Fibroblast of lung (primary cell): ENCODE results near the gene ZCRB1. TPM values are rescaled to one million over a fixed set of nuclear protein-coding genes. Genes with fewer than 3 reads are reported as not detected.
"Not testable (repeated sequence)": the region's sequence is repeated elsewhere in the genome, so short reads cannot be mapped to it uniquely, and the experiment has no call there.

Experiments
- DNase-seq, 2 donors: peaks; one replicate each; pipeline versions ENCODE4 v3.0.0 to v3.0.0-alpha.2; 2010; ENCODE audit warnings: low read depth in 2 of 2
- H2AFZ ChIP-seq: 2 replicates; pipeline ENCODE4 v1.5.1; 2012; ENCODE audit warnings: low read length, control low read depth, inconsistent platforms
- H3K27ac ChIP-seq: 2 replicates; pipeline ENCODE4 v1.5.1; 2011; ENCODE audit warnings: low read length, control low read depth; ENCODE audit not compliant: insufficient read depth
- H3K27me3 ChIP-seq: 2 replicates; pipeline ENCODE4 v1.5.1; 2011; ENCODE audit warnings: mild to moderate bottlenecking, low read length; ENCODE audit not compliant: control insufficient read depth, insufficient read depth
- H3K36me3 ChIP-seq: 2 replicates; pipeline ENCODE4 v1.5.1; 2011; ENCODE audit warnings: low read length; ENCODE audit not compliant: control insufficient read depth, insufficient read depth
- H3K4me1 ChIP-seq: 2 replicates; pipeline ENCODE4 v1.5.1; 2011; ENCODE audit warnings: low read length; ENCODE audit not compliant: control insufficient read depth, insufficient read depth; ENCODE audit errors: extremely low read depth
- H3K4me2 ChIP-seq: 2 replicates; pipeline ENCODE4 v1.5.1; 2011; ENCODE audit warnings: low read length, control low read depth; ENCODE audit not compliant: insufficient read depth; ENCODE audit errors: extremely low read depth
- H3K4me3 ChIP-seq, 4 experiments: fragments of 200-600 bp in 1 of 4; sonication (generic) in 1 of 4; replicated peaks in 1 of 4; 2 replicates each; pipeline ENCODE4 v1.5.1; 2011 to 2016; ENCODE audit warnings: low read length in 4 of 4, low read depth in 3 of 4, mild to moderate bottlenecking in 3 of 4, control low read depth in 2 of 4, inconsistent platforms in 1 of 4, mixed read lengths in 1 of 4; ENCODE audit not compliant: insufficient read depth in 1 of 4; ENCODE audit errors: control extremely low read depth in 1 of 4
- H3K79me2 ChIP-seq: 2 replicates; pipeline ENCODE4 v1.5.1; 2012; ENCODE audit warnings: mild to moderate bottlenecking, low read length, inconsistent platforms; ENCODE audit not compliant: control insufficient read depth, insufficient read depth
- H3K9ac ChIP-seq: 2 replicates; pipeline ENCODE4 v1.5.1; 2011; ENCODE audit warnings: mild to moderate bottlenecking, low read length, control low read depth; ENCODE audit not compliant: insufficient read depth
- H3K9me3 ChIP-seq: 2 replicates; pipeline ENCODE4 v1.5.1; 2012; ENCODE audit warnings: low read depth, low read length; ENCODE audit not compliant: control insufficient read depth, insufficient read depth
- H4K20me1 ChIP-seq: 2 replicates; pipeline ENCODE4 v1.5.1; 2011; ENCODE audit warnings: low read length; ENCODE audit not compliant: control insufficient read depth, insufficient read depth; ENCODE audit errors: extremely low read depth
- CTCF ChIP-seq, 2 donors: IDR thresholded peaks in 1 of 2; conservative IDR thresholded peaks in 1 of 2; 1 replicate in 1 of 2; 2 replicates in 1 of 2; pipeline ENCODE4 v1.5.1; 2011 to 2012; ENCODE audit warnings: low read length in 2 of 2, control low read depth in 1 of 2, inconsistent platforms in 1 of 2, low read depth in 1 of 2, mild to moderate bottlenecking in 1 of 2
- EZH2 ChIP-seq: IDR thresholded peaks from 2 replicates; pipeline ENCODE4 v1.5.1; 2012; ENCODE audit warnings: low read length, control low read depth, mild to moderate bottlenecking; ENCODE audit errors: missing control alignments
- polyA plus RNA-seq, 2 donors: library from polyadenylated mRNA; depleted of rRNA in 1 of 2; stranded (reverse) in 1 of 2; unstranded in 1 of 2; fragments of >200 nt; gene quantifications; 2 replicates each; pipeline ENCODE4 v1.2.1, GENCODE V29; 2011 to 2012; ENCODE audit warnings: missing spikeins in 1 of 2
- total RNA-seq: library from RNA; depleted of rRNA; stranded (reverse); fragments of >200 nt; gene quantifications from 2 replicates; pipeline ENCODE4 v1.2.1, GENCODE V29; 2014

The ZCRB1 gene
- total and polyA plus RNA-seq, 2 donors (not counting 1 experiment from before 2014, with no cell fraction given) = 31.2 to 78.0 TPM

DNA sequence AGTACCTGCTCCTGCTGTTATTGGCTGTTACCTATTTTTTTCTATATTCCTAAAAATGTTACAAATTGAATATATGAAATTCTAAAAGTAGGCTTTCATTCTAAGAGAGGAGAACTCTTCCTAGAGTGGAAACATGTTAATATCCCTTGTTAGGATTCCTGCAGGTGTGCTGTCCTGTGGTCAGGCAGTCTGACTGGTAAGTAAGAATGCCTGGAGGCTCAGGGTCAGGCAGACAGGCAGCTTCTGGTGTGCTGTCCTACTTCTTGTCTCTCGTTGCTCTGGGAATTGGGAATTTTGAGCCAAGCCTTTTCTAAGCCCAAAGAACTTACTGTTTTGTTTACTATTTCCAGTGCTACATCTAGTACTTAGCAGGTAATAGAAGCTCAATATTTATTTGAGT is 10.4 kb upstream of the ZCRB1 start:
- H3K9me3 ChIP-seq = no peaks in the 10 kb centered on the region
- no peak overlapping the region for H3K4me3 ChIP-seq
- no peak for DNase-seq
- H2AFZ ChIP-seq = no peak overlapping the region
- no peak overlapping the region for H3K9ac ChIP-seq
- peaks cover 31% of the 10 kb centered on the region for H3K79me2 ChIP-seq
- H3K27me3 ChIP-seq = no peaks in the 10 kb centered on the region
- no peak overlapping the region for H3K27ac ChIP-seq
- no peaks in the 10 kb centered on the region for H4K20me1 ChIP-seq
- TF ChIP-seq CTCF (conservative IDR thresholded peaks at IDR 0.05 in 1 of 2, IDR thresholded peaks at IDR 0.05 in 1 of 2; ENCODE audit: low read depth in 1 of 2, low read length in 2 of 2) = no peak
- TF ChIP-seq EZH2 = no peak
- no peak overlapping the region for H3K4me2 ChIP-seq
- H3K4me1 ChIP-seq = no peaks in the 10 kb centered on the region
- H3K36me3 ChIP-seq = no peaks in the 10 kb centered on the region

DNA sequence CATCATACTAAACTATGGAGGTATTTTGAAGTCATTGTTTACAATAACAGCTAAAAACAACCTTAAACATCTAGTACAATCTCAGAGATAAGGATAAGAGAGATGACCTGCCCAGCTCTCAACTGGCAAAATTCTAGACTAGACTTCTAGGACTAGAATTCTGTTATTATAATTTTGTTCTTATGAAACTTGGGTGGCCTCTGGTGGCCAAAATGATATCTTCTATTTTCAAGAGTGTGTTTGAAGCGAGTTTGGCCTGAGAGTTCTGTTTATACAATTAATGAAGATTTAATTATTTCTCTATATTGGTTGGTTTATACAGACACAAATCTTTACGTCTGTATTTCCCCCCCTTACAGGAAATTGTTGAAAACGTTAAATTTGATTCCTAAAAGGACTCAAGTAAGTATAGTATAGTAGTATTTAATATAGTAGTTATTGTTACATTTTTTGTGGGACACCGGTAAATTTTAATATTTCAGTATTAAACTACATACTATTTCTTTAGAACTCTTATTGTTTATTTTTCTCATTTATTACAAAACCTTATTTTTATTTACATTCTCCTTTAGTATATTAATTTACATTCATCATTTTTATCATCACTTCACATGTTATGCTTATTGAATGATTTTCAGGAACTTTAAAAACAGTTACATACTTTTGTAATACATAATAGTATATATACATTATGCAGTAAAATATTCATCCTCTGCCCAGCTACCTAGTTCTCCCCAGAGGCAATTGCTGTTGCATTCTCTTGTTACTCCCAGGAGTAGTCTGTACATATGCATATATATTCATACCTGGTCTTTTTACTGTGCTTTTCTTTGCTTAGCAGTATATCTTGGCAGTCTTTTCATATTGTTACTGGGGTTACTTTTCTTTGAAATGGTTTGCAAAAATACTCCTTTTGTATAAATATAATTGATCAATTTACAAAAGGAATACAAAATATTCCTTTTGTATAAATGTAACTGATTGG is 6.7 kb upstream of the ZCRB1 start:
- peak; percentile 33 to 67 for DNase-seq
- H3K9ac ChIP-seq = no peak overlapping the region
- H3K27ac ChIP-seq = no peak overlapping the region
- H3K4me2 ChIP-seq = no peak overlapping the region
- no peaks in the 10 kb centered on the region for H3K4me1 ChIP-seq
- no peak overlapping the region for H2AFZ ChIP-seq
- H3K27me3 ChIP-seq = no peaks in the 10 kb centered on the region
- H3K4me3 ChIP-seq = no peak overlapping the region
- peaks cover 62% of the 10 kb centered on the region for H3K79me2 ChIP-seq
- no peaks in the 10 kb centered on the region for H3K9me3 ChIP-seq
- H4K20me1 ChIP-seq = no peaks in the 10 kb centered on the region
- no peaks in the 10 kb centered on the region for H3K36me3 ChIP-seq
- TF ChIP-seq EZH2 = no peak
- peak; percentile 46 to 53 for TF ChIP-seq CTCF (conservative IDR thresholded peaks at IDR 0.05 in 1 of 2, IDR thresholded peaks at IDR 0.05 in 1 of 2; ENCODE audit: low read depth in 1 of 2, low read length in 2 of 2)

DNA sequence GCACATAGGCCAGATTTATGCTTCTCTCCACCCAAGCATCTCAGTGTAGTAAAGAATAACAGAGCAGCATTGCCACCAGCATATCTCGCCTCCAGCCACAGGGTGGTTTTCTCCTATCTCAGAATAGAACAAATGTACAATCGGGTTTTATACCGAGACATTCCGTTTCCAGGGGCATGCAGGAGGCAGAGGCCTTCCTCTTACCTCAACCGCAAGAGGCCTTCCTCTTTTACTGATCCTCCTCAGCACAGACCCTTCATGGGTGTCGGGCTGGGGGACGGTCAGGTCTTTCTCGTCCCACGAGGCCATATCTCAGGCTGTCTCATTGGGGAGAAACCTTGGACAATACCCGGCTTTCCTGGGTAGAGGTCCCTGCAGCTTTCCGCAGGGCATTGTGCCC is 4.2 kb upstream of the ZCRB1 start:
- not testable (repeated sequence) for H2AFZ ChIP-seq, H3K36me3 ChIP-seq, H3K9me3 ChIP-seq, H3K4me2 ChIP-seq, H4K20me1 ChIP-seq, H3K27me3 ChIP-seq, H3K9ac ChIP-seq, DNase-seq, H3K4me1 ChIP-seq, H3K27ac ChIP-seq, H3K4me3 ChIP-seq
- H3K79me2 ChIP-seq = peaks cover 78% of the 10 kb centered on the region
